VCaP (cell line): ENCODE data around the gene GIMD1.
A peak's percentile ranks its signal among the peaks of the same experiment; 100 is the strongest.

Experiments
- H3K27ac ChIP-seq: fragments of 450-650 bp; 2 replicates; pipeline ENCODE4 v1.5.1; 2017
- CTCF ChIP-seq: fragments of 450-650 bp; conservative IDR thresholded peaks from 2 replicates; pipeline ENCODE4 v1.5.1; 2017; ENCODE audit warnings: mild to moderate bottlenecking, moderate library complexity

GIMD1 gene

GRCh38 chr4:106320235-106320634, 48.3 kb downstream of the GIMD1 start:
- no peak overlapping the region for H3K27ac ChIP-seq
- TF ChIP-seq CTCF = no peak

GRCh38 chr4:106318511-106318910, 50.1 kb downstream of the GIMD1 start:
- H3K27ac ChIP-seq = no peak overlapping the region
- TF ChIP-seq CTCF = no peak

- TF ChIP-seq CTCF = no peak
- H3K27ac ChIP-seq = no peak overlapping the region
Measured at GRCh38 chr4:106317815-106318214, 50.8 kb downstream of the GIMD1 start.

GRCh38 chr4:106316773-106317409, 51.7 kb downstream of the GIMD1 start:
- H3K27ac ChIP-seq = peak overlapping the region; percentile 97
- TF ChIP-seq CTCF = no peak

- TF ChIP-seq CTCF = no peak
Measured at GRCh38 chr4:106315968-106316772, 52.4 kb downstream of the GIMD1 start, which contains the start of the genes AIMP1 and TBCK. Gene AIMP1, plus strand, starts transcription at chr4:106316550. Its CDS starts 8,460 bp downstream, at chr4:106325010. Gene TBCK, minus strand, starts transcription at chr4:106316209. Its CDS starts 7,249 bp downstream, at chr4:106308960.

GRCh38 chr4:106315476-106315967, 53.1 kb downstream of the GIMD1 start:
- H3K27ac ChIP-seq = peak overlapping the region; percentile 97
- TF ChIP-seq CTCF = no peak

More at GRCh38 chr4:106315968-106316772, 52.4 kb downstream of the GIMD1 start, which contains the start of the genes AIMP1 and TBCK:
- H3K27ac ChIP-seq = peak within 1 kb of the TSS; percentile 97

- no peak for TF ChIP-seq CTCF
- H3K27ac ChIP-seq = peak overlapping the region; percentile 97
Measured at GRCh38 chr4:106314960-106315359, 53.6 kb downstream of the GIMD1 start.
